HepG2 (cell line): ENCODE data around the gene GLIS1. TPM values are rescaled to one million over a fixed set of nuclear protein-coding genes. Genes with fewer than 3 reads are reported as not detected.

Experiments used
- ATRX ChIP-seq: sonication (generic); formaldehyde crosslinking; IDR thresholded peaks from 2 replicates; pipeline ENCODE4 v1.4.0; 2020; ENCODE audit warnings: missing genetic modification reagents, borderline replicate concordance
- FOSL2 ChIP-seq: sonication (generic); formaldehyde crosslinking; IDR thresholded peaks from 2 replicates; pipeline ENCODE4 v1.4.0; 2020; ENCODE audit warnings: missing genetic modification reagents
- FOXK2 ChIP-seq: fragments of 450-650 bp; IDR thresholded peaks from 2 replicates; pipeline ENCODE4 v1.6.1; 2016
- MED13 ChIP-seq: sonication (generic); formaldehyde crosslinking; IDR thresholded peaks from 2 replicates; pipeline ENCODE4 v1.5.0; 2020; ENCODE audit warnings: missing genetic modification reagents
- PAWR ChIP-seq: sonication (generic); formaldehyde crosslinking; IDR thresholded peaks from 2 replicates; pipeline ENCODE4 v1.4.0; 2020; ENCODE audit warnings: missing genetic modification reagents, mild to moderate bottlenecking, borderline replicate concordance
- PHF5A ChIP-seq: IDR thresholded peaks from one replicate; pipeline ENCODE4 v1.6.1; 2018; ENCODE audit warnings: low read depth, missing genetic modification reagents; ENCODE audit not compliant: unreplicated experiment
- RBM22 ChIP-seq: fragments of 200-400 bp; formaldehyde crosslinking; optimal IDR thresholded peaks from 2 replicates; pipeline ENCODE3; 2017; ENCODE audit warnings: mild to moderate bottlenecking, low read length, moderate library complexity
- SYNCRIP ChIP-seq: fragments of 200-400 bp; formaldehyde crosslinking; IDR thresholded peaks from 2 replicates; pipeline ENCODE4 v1.6.1; 2018; ENCODE audit warnings: mild to moderate bottlenecking, low read depth, low read length; ENCODE audit not compliant: insufficient read depth
- ZNF782 ChIP-seq: sonication (generic); formaldehyde crosslinking; IDR thresholded peaks from 2 replicates; pipeline ENCODE4 v1.4.0; 2020; ENCODE audit warnings: missing genetic modification reagents, mild to moderate bottlenecking, borderline replicate concordance
- polyA plus RNA-seq, 8 experiments: library from polyadenylated mRNA; depleted of rRNA in 3 of 8; stranded (reverse) in 7 of 8; unstranded in 1 of 8; fragments of >200 nt; fragmentation: Illumina TruSeq in 4 of 8; extraction: Trizol in 4 of 8; gene quantifications; 2 replicates each; pipeline versions ENCODE4 v1.2.1 to v1.2.3, GENCODE V29; 2011 to 2016; ENCODE audit warnings: low read depth in 4 of 8, missing spikeins in 1 of 8, mixed read lengths in 1 of 8; ENCODE audit not compliant: insufficient read depth in 1 of 8
- total RNA-seq, 5 experiments: library from RNA; depleted of rRNA; stranded (reverse); fragments of >200 nt; fragmentation: Illumina TruSeq; extraction: Trizol; gene quantifications; 2 replicates each; pipeline ENCODE4 v1.2.3, GENCODE V29; 2016; ENCODE audit warnings: low read depth in 1 of 5
- TF ChIP-seq, protein P1 (sequence below): sonication (generic); formaldehyde crosslinking; IDR thresholded peaks from 2 replicates; pipeline ENCODE4 v1.5.0; 2020; ENCODE audit warnings: missing genetic modification reagents
- TF ChIP-seq, protein P2 (sequence below): IDR thresholded peaks from 2 replicates; pipeline ENCODE4 v1.6.1; 2016
- TF ChIP-seq, protein P3 (sequence below): sonication (generic); formaldehyde crosslinking; IDR thresholded peaks from 2 replicates; pipeline ENCODE4 v1.5.0; 2020; ENCODE audit warnings: mild to moderate bottlenecking, missing genetic modification reagents
- TF ChIP-seq, protein P4 (sequence below): sonication (generic); formaldehyde crosslinking; IDR thresholded peaks from 2 replicates; pipeline ENCODE4 v1.4.0; 2020; ENCODE audit warnings: missing genetic modification reagents

Gene GLIS1
- total and polyA plus RNA-seq, 2 of the 13 experiments (the other 11 are each of a cell fraction or from before 2014, with no cell fraction given), result 0.03 TPM; not detected in 1

DNA sequence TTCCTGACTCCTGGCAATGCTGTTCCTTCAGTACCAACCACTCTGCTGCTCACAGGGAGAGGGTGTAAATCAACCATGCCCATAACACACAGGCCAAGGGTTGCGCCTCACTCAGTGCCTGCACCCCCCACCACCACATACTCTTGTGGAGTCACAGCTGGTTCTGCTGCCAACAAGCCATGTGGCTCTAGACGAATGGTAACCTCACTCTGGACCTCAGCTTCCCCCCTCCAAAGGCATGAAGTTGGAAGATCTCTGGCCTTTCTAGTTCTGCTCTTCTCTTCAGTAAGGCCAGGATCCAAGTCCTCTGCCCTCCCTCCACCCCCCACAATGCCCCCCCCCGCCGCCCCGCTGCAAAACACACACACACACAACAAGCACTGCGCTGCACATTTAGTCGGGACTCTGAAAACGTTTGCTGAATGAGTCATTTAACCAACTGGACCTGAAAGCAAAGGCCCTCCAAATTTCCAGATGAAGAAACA lies 1.7 kb upstream of the GLIS1 start (continued):
- TF ChIP-seq, protein P1, sequence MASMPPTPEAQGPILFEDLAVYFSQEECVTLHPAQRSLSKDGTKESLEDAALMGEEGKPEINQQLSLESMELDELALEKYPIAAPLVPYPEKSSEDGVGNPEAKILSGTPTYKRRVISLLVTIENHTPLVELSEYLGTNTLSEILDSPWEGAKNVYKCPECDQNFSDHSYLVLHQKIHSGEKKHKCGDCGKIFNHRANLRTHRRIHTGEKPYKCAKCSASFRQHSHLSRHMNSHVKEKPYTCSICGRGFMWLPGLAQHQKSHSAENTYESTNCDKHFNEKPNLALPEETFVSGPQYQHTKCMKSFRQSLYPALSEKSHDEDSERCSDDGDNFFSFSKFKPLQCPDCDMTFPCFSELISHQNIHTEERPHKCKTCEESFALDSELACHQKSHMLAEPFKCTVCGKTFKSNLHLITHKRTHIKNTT (CRISPR knock-in tag), result no peak
- TF ChIP-seq MED13 (CRISPR knock-in tag) (no peak), ATRX (CRISPR knock-in tag) (no peak), PHF5A (CRISPR knock-in tag) (no peak), FOXK2 (0 out of 2 replicates have a peak, but pooled peaks have one; percentile 22), RBM22 (no peak), FOSL2 (CRISPR knock-in tag) (peak; percentile 59), PAWR (CRISPR knock-in tag) (no peak), ZNF782 (CRISPR knock-in tag) (no peak), SYNCRIP (no peak)
- TF ChIP-seq, protein P2, sequence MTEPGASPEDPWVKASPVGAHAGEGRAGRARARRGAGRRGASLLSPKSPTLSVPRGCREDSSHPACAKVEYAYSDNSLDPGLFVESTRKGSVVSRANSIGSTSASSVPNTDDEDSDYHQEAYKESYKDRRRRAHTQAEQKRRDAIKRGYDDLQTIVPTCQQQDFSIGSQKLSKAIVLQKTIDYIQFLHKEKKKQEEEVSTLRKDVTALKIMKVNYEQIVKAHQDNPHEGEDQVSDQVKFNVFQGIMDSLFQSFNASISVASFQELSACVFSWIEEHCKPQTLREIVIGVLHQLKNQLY (CRISPR knock-in tag), result no peak
- TF ChIP-seq, protein P3, sequence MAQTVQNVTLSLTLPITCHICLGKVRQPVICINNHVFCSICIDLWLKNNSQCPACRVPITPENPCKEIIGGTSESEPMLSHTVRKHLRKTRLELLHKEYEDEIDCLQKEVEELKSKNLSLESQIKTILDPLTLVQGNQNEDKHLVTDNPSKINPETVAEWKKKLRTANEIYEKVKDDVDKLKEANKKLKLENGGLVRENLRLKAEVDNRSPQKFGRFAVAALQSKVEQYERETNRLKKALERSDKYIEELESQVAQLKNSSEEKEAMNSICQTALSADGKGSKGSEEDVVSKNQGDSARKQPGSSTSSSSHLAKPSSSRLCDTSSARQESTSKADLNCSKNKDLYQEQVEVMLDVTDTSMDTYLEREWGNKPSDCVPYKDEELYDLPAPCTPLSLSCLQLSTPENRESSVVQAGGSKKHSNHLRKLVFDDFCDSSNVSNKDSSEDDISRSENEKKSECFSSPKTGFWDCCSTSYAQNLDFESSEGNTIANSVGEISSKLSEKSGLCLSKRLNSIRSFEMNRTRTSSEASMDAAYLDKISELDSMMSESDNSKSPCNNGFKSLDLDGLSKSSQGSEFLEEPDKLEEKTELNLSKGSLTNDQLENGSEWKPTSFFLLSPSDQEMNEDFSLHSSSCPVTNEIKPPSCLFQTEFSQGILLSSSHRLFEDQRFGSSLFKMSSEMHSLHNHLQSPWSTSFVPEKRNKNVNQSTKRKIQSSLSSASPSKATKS (CRISPR knock-in tag), result no peak
- TF ChIP-seq, protein P4, sequence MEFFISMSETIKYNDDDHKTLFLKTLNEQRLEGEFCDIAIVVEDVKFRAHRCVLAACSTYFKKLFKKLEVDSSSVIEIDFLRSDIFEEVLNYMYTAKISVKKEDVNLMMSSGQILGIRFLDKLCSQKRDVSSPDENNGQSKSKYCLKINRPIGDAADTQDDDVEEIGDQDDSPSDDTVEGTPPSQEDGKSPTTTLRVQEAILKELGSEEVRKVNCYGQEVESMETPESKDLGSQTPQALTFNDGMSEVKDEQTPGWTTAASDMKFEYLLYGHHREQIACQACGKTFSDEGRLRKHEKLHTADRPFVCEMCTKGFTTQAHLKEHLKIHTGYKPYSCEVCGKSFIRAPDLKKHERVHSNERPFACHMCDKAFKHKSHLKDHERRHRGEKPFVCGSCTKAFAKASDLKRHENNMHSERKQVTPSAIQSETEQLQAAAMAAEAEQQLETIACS (CRISPR knock-in tag), result no peak
